ENCODE measurements around the gene ATXN1.

- no peak for TF ChIP-seq EZH2 (IDR thresholded peaks at IDR 0.05; ENCODE audit: borderline replicate concordance, low read depth, low read length, poor library complexity, severe bottlenecking)
- TF ChIP-seq, protein P1, sequence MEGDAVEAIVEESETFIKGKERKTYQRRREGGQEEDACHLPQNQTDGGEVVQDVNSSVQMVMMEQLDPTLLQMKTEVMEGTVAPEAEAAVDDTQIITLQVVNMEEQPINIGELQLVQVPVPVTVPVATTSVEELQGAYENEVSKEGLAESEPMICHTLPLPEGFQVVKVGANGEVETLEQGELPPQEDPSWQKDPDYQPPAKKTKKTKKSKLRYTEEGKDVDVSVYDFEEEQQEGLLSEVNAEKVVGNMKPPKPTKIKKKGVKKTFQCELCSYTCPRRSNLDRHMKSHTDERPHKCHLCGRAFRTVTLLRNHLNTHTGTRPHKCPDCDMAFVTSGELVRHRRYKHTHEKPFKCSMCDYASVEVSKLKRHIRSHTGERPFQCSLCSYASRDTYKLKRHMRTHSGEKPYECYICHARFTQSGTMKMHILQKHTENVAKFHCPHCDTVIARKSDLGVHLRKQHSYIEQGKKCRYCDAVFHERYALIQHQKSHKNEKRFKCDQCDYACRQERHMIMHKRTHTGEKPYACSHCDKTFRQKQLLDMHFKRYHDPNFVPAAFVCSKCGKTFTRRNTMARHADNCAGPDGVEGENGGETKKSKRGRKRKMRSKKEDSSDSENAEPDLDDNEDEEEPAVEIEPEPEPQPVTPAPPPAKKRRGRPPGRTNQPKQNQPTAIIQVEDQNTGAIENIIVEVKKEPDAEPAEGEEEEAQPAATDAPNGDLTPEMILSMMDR (conservative IDR thresholded peaks at IDR 0.05; ENCODE audit: low read depth, low read length) = no peak
Observed at GRCh38 chr6:16765235-16765634, 4.0 kb upstream of the ATXN1 start.
